Liver (tissue), 3 donors: Measurements from ENCODE around the gene ERN2.
"Not testable (repeated sequence)": the region's sequence is repeated elsewhere in the genome, so short reads cannot be mapped to it uniquely, and the experiment has no call there.

Source experiments
- CTCF ChIP-seq: fragments of 150-350 bp; IDR thresholded peaks from 2 replicates; pipeline ENCODE4 v1.5.1; 2017; ENCODE audit warnings: improper control_type of control experiment, low read depth, low read length; ENCODE audit not compliant: missing input control
- TAF1 ChIP-seq: conservative IDR thresholded peaks from 2 replicates; pipeline ENCODE4 v1.6.1; 2016; ENCODE audit warnings: antibody characterized with exemption, mild to moderate bottlenecking
- donor health status: healthy.
- donor health status: healthy.

- not testable (repeated sequence) for TF ChIP-seq TAF1, CTCF
Measured at GRCh38 chr16:23722613-23723240, 9.7 kb upstream of the ERN2 start.
